Ovary (tissue), 3 donors: Measurements from ENCODE around the gene FTO.

Experiments used
- CTCF ChIP-seq, 3 donors: fragments of 450-650 bp in 2 of 3; fragments of 200-600 bp in 1 of 3; IDR thresholded peaks; one replicate each; pipeline versions ENCODE4 v1.5.1 to v1.8.0; 2016 to 2022; ENCODE audit warnings: antibody characterized with exemption in 3 of 3, mild to moderate bottlenecking in 1 of 3
- POLR2A ChIP-seq: fragments of 450-650 bp; IDR thresholded peaks from one replicate; pipeline ENCODE4 v1.6.1; 2017; ENCODE audit warnings: antibody characterized with exemption, mild to moderate bottlenecking, moderate library complexity
- donor health status: DM: no; HTN: no; CAD: no.

GRCh38 chr16:53829186-53829747, 125.3 kb downstream of the FTO start:
- TF ChIP-seq CTCF (IDR thresholded peaks at IDR 0.05): no peak
- no peak for TF ChIP-seq POLR2A
